ENCODE measurements around the gene ADAMTSL1. TPM values are rescaled to one million over a fixed set of nuclear protein-coding genes. Genes with fewer than 3 reads are reported as not detected.

Gene ADAMTSL1
- total and polyA plus RNA-seq, 5 experiments from 2014 or later = not detected

DNA sequence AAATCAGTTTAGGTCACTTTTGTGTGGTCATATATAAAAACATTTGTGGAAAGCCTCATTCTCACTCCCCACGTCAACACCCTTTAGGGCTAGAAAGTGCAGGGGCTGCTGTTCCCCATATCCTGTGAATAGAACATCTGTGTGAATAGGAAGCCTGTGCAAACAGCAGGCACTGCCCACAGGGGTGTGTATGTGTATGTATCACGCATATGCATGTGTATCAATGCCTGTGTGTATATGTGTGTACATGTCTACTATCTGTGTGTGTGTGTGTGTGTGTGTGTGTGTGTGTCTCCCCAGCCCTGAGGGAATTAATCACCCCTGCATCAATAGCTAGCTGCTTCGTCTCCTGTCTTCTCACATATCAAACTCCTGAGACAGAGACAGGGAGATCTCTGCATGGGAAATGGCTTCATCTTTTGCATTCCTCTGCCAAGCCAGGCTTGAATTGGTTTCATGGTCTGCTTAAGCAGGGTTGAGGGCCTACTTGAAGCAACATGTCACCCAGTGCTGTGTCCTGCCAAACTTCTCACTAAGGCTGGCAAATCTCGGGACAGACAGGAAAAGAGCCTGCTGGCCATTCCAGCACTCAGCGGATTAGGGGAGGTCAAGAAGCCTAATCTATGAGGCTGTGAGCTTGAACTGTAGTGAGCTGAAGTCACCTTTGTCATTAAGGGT, 265.8 kb downstream of the ADAMTSL1 start:
- peaks cover 0 to 8% (median 3%) of the 10 kb centered on the region in 5 donors for H3K27me3 Mint-ChIP-seq
- H3K27ac Mint-ChIP-seq = no peak overlapping the region
- H3K4me3 Mint-ChIP-seq = no peak overlapping the region
- H3K4me1 Mint-ChIP-seq = no peaks in the 10 kb centered on the region
- no peaks in the 10 kb centered on the region for H3K36me3 Mint-ChIP-seq
- POLR2A ChIA-PET = no interaction called here
- ATAC-seq = no peak
- no peaks in the 10 kb centered on the region for H3K9me3 Mint-ChIP-seq
- no peak for DNase-seq

DNA sequence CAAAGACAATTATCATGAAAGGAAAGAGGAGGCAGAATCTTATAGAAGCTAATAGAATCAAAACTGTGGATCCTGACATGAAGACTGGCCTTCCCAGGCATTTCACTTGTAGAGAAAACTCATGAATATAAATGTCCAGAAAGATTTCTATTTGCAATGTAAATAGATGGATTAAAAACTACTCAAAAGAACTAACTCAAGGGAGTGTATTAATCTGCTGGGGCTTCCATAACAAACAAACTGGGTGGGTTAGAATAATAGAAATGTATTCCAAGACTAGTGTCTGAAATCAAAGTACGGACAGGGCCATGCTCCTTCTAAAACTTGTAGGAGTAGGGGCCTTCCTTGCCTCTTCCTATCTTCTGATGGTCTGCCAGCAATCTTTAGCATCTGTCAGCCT, 267.4 kb downstream of the ADAMTSL1 start:
- Mint-ChIP-seq H3K36me3 (no peaks in the 10 kb centered on the region), H3K27ac (no peak overlapping the region), H3K4me1 (no peaks in the 10 kb centered on the region), H3K4me3 (no peak overlapping the region), H3K9me3 (no peaks in the 10 kb centered on the region), H3K27me3 (peaks cover 0 to 8% (median 3%) of the 10 kb centered on the region in 5 donors)
- ATAC-seq (no peak), DNase-seq (no peak)
- POLR2A ChIA-PET = no interaction called here

DNA sequence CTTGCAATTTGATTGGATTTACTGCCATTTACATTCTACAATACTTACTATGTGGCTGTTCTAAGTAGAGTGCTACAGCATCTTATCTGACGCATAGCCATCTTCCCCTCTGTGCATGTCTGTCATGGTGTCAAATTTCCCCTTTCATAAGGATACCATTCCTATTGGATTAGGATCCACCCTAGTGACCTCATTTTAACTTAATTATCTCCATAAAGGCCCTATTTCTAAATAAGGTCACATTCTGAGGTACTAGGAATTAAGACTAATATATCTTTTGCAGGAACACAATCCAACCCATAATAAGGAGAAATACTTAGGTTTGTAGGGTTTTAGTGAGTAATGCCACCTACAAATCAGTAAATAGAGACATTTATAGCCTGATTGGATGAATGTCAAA, 268.0 kb downstream of the ADAMTSL1 start:
- no peak for DNase-seq
- H3K36me3 Mint-ChIP-seq = no peaks in the 10 kb centered on the region
- no peak overlapping the region for H3K27ac Mint-ChIP-seq
- no peaks in the 10 kb centered on the region for H3K4me1 Mint-ChIP-seq
- no peak for ATAC-seq
- H3K27me3 Mint-ChIP-seq = peaks cover 0 to 8% (median 3%) of the 10 kb centered on the region in 5 donors
- H3K9me3 Mint-ChIP-seq = no peaks in the 10 kb centered on the region
- POLR2A ChIA-PET = no interaction called here
- no peak overlapping the region for H3K4me3 Mint-ChIP-seq

DNA sequence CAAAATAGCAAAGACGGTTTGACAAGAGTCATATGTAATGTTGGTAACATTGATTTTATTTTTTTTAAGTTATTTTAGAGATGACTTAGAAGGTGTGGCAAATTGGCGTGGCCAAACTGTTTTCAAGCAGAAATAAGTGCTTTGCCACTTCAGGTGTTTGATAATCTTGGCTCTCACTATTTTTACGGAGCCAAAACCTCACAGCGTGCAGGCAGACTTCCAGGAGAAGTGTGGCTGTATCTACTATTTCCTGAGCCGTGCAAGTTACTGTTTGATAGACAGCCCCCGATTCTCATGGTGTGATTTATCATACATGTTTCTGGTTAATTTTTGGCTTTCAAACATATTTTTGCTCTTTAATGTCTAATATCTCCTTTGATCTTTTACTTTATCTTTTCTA, 269.5 kb downstream of the ADAMTSL1 start:
- no peak overlapping the region for H3K27ac Mint-ChIP-seq
- no peak for ATAC-seq
- peaks cover 0 to under 1% (median 0%) of the 10 kb centered on the region in 9 donors for H3K9me3 Mint-ChIP-seq
- DNase-seq = no peak
- no peaks in the 10 kb centered on the region for H3K4me1 Mint-ChIP-seq
- peaks cover 0 to 8% (median 3%) of the 10 kb centered on the region in 5 donors for H3K27me3 Mint-ChIP-seq
- no peak overlapping the region for H3K4me3 Mint-ChIP-seq
- H3K36me3 Mint-ChIP-seq = no peaks in the 10 kb centered on the region
- POLR2A ChIA-PET = no interaction called here

DNA sequence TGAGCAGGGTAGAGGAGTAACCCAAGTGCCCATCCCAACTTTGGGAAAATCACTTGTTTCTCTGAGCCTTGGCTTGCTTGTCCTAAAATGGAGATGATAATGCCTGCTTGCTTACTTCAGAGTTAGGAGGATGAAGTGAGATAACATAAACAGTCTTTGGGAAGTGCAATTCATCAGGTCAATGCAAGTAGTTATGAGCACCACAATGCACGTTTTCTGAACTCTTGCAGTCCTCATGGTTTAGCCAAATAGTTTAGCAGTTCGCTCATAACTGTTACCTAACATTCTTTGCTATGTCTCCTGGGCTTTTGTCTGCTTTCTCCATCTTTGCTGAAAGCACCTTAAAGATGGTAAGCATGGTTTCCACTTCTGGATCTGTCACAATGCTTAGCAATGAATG, 270.0 kb downstream of the ADAMTSL1 start:
- H3K27ac Mint-ChIP-seq = no peak overlapping the region

DNA sequence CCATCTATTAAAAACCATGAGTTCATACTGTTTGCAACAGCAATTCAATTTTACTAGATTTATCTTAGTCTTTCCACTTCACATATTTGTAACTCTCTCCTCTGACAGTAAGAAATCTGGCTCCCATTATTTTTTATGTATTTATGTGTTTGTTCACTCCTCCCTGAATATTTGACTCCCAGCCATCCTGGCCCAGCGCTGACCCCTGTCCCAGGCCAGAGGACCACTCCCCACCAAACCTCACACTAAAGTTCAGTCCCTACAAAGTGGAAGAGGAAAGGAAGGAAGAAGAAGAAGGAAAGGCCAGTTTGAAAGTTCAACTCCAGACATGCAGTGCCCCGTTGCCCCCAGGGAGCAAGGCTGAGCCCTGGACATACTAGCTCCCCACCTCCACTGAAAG, 271.8 kb downstream of the ADAMTSL1 start:
- Mint-ChIP-seq H3K27ac (no peak overlapping the region), H3K4me1 (no peaks in the 10 kb centered on the region), H3K9me3 (peaks cover 0 to 3% (median 0%) of the 10 kb centered on the region in 9 donors), H3K4me3 (no peak overlapping the region), H3K36me3 (no peaks in the 10 kb centered on the region), H3K27me3 (peaks cover 0 to 8% (median 2%) of the 10 kb centered on the region in 5 donors)
- DNase-seq = no peak
- ATAC-seq = no peak
- POLR2A ChIA-PET = no interaction called here

More for the DNA sequence above, 270.0 kb downstream of the ADAMTSL1 start:
- no peak for ATAC-seq
- no peak overlapping the region for H3K4me3 Mint-ChIP-seq
- peaks cover 0 to 3% (median 0%) of the 10 kb centered on the region in 9 donors for H3K9me3 Mint-ChIP-seq
- H3K27me3 Mint-ChIP-seq = peaks cover 0 to 8% (median 3%) of the 10 kb centered on the region in 5 donors
- POLR2A ChIA-PET = no interaction called here
- no peaks in the 10 kb centered on the region for H3K36me3 Mint-ChIP-seq
- no peaks in the 10 kb centered on the region for H3K4me1 Mint-ChIP-seq
- DNase-seq = no peak

DNA sequence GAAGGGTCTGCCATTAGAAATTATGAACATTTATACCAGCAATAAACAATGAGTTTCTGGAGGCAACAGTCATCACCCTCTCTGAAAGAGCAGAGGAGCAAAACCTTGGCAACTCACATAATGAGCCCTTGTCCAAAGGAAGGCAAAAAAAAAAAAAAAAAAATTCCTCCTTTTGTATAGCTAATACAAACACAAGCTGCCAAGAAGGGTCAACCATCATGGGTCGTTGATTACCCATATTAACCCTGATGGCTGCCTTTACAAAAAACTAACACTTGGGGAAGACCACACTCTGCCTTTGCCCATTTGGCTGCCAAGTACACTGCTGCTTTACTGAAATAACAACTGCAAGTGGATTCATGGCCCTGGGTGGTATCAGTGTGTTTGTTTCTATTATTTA, 272.7 kb downstream of the ADAMTSL1 start:
- peaks cover 0 to 3% (median 0%) of the 10 kb centered on the region in 9 donors for H3K9me3 Mint-ChIP-seq
- H3K36me3 Mint-ChIP-seq = no peaks in the 10 kb centered on the region
- H3K4me1 Mint-ChIP-seq = no peaks in the 10 kb centered on the region
- ATAC-seq (no peak), DNase-seq (no peak)
- POLR2A ChIA-PET = no interaction called here
- no peak overlapping the region for H3K4me3 Mint-ChIP-seq
- H3K27ac Mint-ChIP-seq = no peak overlapping the region
- peaks cover 0 to 8% (median 0%) of the 10 kb centered on the region in 5 donors for H3K27me3 Mint-ChIP-seq

DNA sequence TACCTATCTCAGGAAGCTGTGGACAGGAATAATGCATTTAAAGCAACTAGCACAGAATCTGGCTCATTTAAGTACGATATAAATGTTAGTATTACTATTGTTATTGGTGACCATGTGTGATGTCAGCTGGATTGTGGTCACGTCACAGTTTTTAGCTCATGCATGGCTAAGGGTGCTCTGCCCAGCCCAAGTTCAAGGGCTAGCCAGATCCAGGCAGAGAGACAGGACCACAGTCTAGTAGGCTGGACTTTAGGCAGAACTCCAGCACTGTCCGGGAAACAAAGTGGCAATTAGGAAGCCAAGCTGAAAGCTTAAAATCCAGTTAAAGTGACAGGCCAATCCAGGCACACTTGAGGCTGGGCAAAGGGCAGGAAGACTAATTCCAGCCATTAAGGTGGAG, 273.6 kb downstream of the ADAMTSL1 start:
- no peaks in the 10 kb centered on the region for H3K27me3 Mint-ChIP-seq
- H3K4me1 Mint-ChIP-seq = no peaks in the 10 kb centered on the region

DNA sequence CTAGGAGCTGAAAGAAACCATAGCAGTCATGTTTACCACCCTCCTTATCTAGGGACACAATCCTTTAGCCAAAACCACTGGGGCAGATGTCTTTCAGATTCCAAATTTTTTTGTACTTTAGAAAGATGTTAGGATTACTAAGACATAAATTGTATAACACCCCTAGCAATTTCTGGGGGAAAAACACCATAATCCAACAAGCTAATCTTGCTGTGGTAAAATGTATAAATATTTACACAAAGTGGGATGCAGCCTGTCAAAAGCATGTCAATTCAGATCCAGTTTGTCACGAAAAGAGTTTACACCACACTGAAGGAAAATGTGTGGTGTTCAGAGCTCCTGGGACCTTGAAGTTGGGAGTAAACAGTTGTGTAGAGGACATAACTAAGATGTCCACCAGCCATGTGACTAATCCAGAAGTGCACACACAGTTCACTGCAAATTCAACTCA, 274.3 kb downstream of the ADAMTSL1 start:
- POLR2A ChIA-PET = no interaction called here
- DNase-seq = no peak
- Mint-ChIP-seq H3K36me3 (no peaks in the 10 kb centered on the region), H3K27ac (no peak overlapping the region), H3K27me3 (no peaks in the 10 kb centered on the region), H3K9me3 (peaks cover 0 to 3% (median 0%) of the 10 kb centered on the region in 9 donors), H3K4me3 (no peak overlapping the region), H3K4me1 (no peaks in the 10 kb centered on the region)
- ATAC-seq = no peak

More for the DNA sequence above, 273.6 kb downstream of the ADAMTSL1 start:
- no peak overlapping the region for H3K27ac Mint-ChIP-seq
- DNase-seq = no peak
- no peak overlapping the region for H3K4me3 Mint-ChIP-seq
- H3K9me3 Mint-ChIP-seq = peaks cover 0 to 3% (median 0%) of the 10 kb centered on the region in 9 donors
- POLR2A ChIA-PET = no interaction called here
- no peak for ATAC-seq
- H3K36me3 Mint-ChIP-seq = no peaks in the 10 kb centered on the region

DNA sequence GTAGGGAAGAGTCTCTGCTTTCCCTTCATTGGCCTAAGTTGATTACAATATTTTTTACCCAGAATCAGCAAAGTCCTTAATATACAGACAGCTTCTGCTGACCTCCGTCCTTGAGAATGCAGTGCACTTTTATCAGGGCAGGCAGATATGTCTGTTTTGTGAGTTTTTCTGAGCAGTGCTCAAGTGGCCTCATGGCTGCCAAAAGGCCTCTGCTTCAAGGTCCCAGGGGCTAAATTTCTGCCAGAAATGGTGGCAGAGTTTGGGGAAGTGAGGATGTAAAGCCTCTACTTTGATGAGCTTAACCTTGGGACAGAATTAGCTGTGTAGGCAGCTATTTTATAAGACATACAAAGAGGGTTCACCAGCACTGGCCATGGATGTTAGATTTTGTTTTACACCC, 275.8 kb downstream of the ADAMTSL1 start:
- H3K4me1 Mint-ChIP-seq = no peaks in the 10 kb centered on the region
- no peak for ATAC-seq
- POLR2A ChIA-PET = no interaction called here
- H3K27ac Mint-ChIP-seq = no peak overlapping the region
- DNase-seq = no peak
- H3K36me3 Mint-ChIP-seq = no peaks in the 10 kb centered on the region
- peaks cover 0 to 3% (median 0%) of the 10 kb centered on the region in 9 donors for H3K9me3 Mint-ChIP-seq
- H3K4me3 Mint-ChIP-seq = no peak overlapping the region
- no peaks in the 10 kb centered on the region for H3K27me3 Mint-ChIP-seq

DNA sequence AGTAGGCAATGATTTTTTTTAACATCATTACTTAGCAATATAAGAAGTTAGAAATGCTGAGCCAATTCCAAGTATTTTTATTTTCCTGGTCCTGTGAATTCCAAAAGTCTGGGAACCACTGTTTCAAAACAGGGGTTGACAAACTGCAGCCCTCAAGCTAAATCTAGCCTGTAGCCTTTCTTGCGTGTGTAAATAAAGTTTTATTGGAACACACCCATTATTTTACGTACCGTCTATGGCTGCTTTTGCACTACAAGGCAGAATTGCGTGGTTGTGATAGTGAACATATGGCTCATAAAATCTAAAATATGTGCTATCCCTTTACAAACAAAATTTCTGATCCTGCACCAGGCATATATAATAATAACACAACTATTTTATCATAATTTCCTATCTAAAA, 280.0 kb downstream of the ADAMTSL1 start:
- no peaks in the 10 kb centered on the region for H3K36me3 Mint-ChIP-seq
- no peaks in the 10 kb centered on the region for H3K9me3 Mint-ChIP-seq
- H3K4me1 Mint-ChIP-seq = no peaks in the 10 kb centered on the region
- H3K4me3 Mint-ChIP-seq = no peak overlapping the region
- no peak for ATAC-seq
- DNase-seq = no peak
- POLR2A ChIA-PET = no interaction called here
- no peak overlapping the region for H3K27ac Mint-ChIP-seq
- H3K27me3 Mint-ChIP-seq = peaks cover 0 to 8% (median 0%) of the 10 kb centered on the region in 5 donors

DNA sequence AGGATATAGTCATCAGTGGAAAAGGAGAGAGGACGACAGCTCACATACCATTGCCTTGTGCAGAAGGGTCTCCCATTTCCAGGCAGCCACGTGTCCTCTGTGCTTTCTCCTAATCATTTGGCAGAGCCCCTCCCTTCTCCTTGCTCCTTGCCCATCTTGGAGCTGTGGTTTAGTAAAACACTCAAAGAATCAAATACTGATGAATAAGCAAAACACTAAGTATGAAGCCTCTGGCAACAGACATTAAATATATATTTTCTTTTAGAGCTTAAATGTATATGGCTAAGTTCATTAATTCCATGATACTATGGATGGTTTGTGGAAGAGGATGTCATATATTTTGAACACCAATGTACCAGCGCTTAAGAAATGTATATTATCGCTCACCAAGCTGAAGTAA, 280.6 kb downstream of the ADAMTSL1 start:
- H3K27me3 Mint-ChIP-seq = peaks cover 0 to 8% (median 0%) of the 10 kb centered on the region in 5 donors
- no peak overlapping the region for H3K4me3 Mint-ChIP-seq
- no peaks in the 10 kb centered on the region for H3K36me3 Mint-ChIP-seq
- no peaks in the 10 kb centered on the region for H3K9me3 Mint-ChIP-seq
- POLR2A ChIA-PET = no interaction called here
- DNase-seq = no peak
- ATAC-seq = no peak
- H3K27ac Mint-ChIP-seq = no peak overlapping the region
- H3K4me1 Mint-ChIP-seq = no peaks in the 10 kb centered on the region

DNA sequence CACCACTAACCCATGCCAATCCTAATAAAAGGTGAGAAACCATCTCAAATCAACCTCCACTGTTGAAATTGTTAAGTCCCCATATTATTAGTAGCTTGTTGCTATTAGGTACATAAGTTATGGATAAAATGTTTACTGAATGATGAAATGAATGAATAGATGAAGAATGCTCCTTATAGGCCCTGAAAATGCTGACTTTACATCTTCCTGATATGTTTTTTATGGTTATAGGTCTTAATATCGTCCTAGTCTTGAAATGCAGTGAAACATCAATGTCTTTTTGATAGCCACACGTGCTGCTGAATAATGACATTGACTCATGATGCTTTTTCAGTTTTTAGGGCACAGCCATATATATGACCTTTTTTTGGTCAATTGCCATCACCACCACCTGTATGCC, 281.3 kb downstream of the ADAMTSL1 start:
- DNase-seq (no peak), ATAC-seq (no peak)
- Mint-ChIP-seq H3K27me3 (peaks cover 0 to 12% (median 0%) of the 10 kb centered on the region in 5 donors), H3K36me3 (no peaks in the 10 kb centered on the region), H3K4me3 (no peak overlapping the region), H3K27ac (no peak overlapping the region), H3K9me3 (no peaks in the 10 kb centered on the region), H3K4me1 (no peaks in the 10 kb centered on the region)
- POLR2A ChIA-PET = no interaction called here

DNA sequence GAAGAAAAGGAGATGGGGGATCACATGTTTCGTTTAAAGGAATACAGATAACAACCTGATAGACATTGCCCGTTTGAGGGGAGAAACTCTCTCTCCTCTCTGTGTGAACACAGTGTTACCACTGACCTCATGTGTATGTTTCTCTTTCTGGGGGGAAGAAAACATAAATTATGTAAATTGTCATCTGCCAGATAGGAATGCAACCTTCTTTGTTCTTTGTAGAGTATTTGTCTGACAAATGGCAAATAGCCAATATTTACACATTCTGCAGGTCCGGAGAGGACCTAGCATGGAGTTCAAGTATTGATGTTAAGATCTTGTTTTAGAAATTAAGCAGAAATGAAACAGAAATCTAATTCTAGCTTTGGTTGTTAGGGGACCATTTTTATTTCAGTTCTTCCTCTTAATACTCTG, 282.8 kb downstream of the ADAMTSL1 start:
- H3K36me3 Mint-ChIP-seq = no peaks in the 10 kb centered on the region
- POLR2A ChIA-PET = no interaction called here

More for the DNA sequence above, 282.8 kb downstream of the ADAMTSL1 start:
- H3K27me3 Mint-ChIP-seq = peaks cover 0 to 12% (median 0%) of the 10 kb centered on the region in 5 donors
- H3K4me1 Mint-ChIP-seq = no peaks in the 10 kb centered on the region
- DNase-seq = no peak
- ATAC-seq = no peak
- H3K27ac Mint-ChIP-seq = no peak overlapping the region
- H3K4me3 Mint-ChIP-seq = no peak overlapping the region
- no peaks in the 10 kb centered on the region for H3K9me3 Mint-ChIP-seq

Data from naive thymus-derived CD8-positive, alpha-beta T cell (primary cell).